CMK (cell line): ENCODE measurements around the gene CTLA4.
"Not testable (repeated sequence)": the region's sequence is repeated elsewhere in the genome, so short reads cannot be mapped to it uniquely, and the experiment has no call there.

Experiments used
- DNase-seq: peaks from one replicate; pipeline ENCODE4 v3.0.0-alpha.2; 2010; ENCODE audit warnings: low read depth

Gene CTLA4

DNA sequence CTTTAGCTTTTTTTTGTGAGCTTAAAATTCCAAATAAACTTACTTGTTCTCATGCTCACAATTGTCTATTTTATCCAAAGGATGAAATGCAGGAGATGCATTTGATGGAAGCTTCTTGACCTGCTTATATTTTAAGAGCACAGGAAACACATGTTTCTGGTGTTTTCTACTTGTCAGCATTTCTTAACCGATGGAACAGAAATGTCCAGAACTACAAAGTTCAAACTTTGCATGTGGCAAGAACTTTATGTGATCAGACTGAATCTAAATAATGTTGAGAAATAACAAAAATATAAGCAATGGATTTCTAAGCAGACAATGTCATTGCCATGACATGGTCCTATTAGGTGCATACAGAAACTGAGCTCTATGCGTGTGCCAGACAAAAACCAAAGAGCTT is 9.9 kb upstream of the CTLA4 start:
- no peak for DNase-seq

GRCh38 chr2:203858176-203858575 is 9.4 kb upstream of the CTLA4 start:
- no peak for DNase-seq

DNA sequence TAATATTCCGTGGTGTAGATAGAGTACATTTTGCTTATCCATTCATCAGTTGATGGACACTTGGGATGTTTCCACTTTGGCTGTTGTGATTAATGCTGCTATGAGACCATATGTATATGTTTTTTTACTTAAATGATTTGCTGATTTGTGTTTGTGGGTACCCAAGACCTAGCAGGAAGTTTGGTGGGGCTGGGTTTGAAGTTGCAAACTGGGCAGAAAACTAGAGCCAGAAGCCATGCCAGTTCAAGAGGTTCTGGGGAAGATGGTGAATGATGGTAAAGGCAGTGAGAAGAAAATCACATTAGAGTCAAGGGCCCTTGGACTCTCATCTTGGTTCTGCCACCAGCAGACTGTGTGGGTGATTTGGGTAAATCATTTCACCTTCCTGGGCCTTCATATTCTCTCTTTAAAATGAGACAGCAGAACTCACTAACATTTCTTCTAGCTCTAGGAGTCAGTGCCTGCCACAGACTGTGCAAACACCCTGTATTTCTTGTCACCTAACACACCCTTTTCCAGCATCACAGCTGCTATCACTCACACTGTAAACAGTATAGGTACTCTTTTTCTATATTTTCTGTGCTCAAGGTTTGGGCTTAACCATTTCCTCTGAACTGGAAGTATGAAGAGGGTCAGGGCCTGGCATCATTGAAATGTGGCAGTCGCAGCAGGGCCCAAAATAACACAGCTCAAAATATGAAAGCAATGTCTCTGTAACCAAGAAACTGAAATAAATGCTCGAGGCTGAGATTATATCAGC is 8.4 kb upstream of the CTLA4 start:
- no peak for DNase-seq

- no peak for DNase-seq
Measured at GRCh38 chr2:203861197-203861596, 6.4 kb upstream of the CTLA4 start.

- no peak for DNase-seq
Measured at GRCh38 chr2:203861607-203862006, 6.0 kb upstream of the CTLA4 start.

DNA sequence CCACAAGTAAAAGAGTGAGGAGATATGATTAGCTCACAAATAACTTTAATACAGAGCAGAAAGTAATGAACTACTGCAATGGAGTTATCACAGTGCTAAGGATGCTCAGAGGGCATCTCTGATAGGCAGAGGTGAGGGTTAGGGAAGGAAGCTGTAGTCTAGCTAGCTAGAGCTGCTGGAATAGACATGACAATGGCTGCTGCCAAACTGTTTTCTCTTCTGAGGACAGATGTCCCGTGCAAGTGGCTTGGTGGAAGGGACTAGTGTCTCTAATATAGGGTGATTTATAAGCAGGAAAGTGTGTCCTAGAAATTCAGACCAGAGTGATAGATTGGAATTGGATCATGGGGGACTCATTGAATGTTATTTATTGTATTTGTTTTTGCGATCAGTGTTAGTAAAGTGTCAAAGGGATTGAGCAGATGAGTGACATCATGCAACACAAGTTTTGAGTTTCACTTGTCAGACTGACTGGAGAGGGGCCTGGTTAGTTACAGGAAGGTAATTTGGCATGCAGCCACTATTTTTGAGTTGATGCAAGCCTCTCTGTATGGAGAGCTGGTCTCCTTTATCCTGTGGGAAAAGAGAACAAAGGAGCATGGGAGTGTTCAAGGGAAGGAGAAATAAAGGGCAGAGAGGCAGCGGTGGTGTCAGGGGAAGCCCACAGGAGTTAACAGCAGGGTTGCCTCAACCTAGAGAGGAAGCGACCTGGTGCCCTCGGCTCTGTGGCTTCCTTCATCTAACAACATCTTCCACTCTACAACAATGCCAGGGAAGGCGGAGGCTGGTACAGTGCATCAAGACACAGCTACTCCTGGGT is 1.9 kb downstream of the CTLA4 start:
- DNase-seq, result no peak

DNA sequence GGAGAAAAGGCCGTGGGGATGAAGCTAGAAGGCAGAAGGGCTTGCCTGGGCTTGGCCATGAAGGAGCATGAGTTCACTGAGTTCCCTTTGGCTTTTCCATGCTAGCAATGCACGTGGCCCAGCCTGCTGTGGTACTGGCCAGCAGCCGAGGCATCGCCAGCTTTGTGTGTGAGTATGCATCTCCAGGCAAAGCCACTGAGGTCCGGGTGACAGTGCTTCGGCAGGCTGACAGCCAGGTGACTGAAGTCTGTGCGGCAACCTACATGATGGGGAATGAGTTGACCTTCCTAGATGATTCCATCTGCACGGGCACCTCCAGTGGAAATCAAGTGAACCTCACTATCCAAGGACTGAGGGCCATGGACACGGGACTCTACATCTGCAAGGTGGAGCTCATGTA is 2.9 kb downstream of the CTLA4 start:
- DNase-seq, result no peak

DNA sequence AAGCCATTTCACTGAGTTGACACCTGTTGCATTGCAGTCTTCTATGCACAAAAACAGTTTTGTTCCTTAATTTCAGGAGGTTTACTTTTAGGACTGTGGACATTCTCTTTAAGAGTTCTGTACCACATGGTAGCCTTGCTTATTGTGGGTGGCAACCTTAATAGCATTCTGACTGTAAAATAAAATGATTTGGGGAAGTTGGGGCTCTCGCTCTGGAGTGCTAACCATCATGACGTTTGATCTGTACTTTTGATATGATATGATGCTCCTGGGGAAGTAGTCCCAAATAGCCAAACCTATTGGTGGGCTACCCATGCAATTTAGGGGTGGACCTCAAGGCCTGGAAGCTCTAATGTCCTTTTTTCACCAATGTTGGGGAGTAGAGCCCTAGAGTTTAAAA is 3.4 kb downstream of the CTLA4 start:
- no peak for DNase-seq

DNA sequence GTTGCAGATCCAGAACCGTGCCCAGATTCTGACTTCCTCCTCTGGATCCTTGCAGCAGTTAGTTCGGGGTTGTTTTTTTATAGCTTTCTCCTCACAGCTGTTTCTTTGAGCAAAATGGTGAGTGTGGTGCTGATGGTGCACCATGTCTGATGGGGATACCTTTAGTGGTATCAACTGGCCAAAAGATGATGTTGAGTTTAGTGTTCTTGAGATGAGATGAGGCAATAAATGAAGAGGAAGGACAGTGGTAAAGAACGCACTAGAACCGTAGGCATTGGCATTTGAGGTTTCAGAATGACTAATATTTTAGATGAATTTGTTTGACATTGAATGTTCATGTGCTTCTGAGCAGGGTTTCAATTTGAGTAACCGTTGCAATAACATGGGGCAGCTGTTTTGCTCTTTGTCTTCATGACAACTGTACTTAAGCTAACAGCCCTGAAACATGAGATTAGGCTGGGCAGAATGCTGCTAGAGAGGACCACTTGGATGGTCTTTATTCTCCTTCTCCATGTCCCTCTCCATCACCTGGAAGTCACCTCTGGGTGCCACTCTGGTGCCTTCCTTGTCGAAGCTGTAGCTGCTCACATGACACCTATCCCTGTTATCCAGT is 3.9 kb downstream of the CTLA4 start:
- DNase-seq, result no peak

DNA sequence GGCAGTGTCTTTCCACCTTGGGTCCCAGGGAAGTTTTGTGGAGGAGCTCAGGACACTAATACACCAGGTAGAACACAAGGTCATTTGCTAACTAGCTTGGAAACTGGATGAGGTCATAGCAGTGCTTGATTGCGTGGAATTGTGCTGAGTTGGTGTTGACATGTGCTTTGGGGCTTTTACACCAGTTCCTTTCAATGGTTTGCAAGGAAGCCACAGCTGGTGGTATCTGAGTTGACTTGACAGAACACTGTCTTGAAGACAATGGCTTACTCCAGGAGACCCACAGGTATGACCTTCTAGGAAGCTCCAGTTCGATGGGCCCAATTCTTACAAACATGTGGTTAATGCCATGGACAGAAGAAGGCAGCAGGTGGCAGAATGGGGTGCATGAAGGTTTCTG is 5.9 kb downstream of the CTLA4 start:
- no peak for DNase-seq

DNA sequence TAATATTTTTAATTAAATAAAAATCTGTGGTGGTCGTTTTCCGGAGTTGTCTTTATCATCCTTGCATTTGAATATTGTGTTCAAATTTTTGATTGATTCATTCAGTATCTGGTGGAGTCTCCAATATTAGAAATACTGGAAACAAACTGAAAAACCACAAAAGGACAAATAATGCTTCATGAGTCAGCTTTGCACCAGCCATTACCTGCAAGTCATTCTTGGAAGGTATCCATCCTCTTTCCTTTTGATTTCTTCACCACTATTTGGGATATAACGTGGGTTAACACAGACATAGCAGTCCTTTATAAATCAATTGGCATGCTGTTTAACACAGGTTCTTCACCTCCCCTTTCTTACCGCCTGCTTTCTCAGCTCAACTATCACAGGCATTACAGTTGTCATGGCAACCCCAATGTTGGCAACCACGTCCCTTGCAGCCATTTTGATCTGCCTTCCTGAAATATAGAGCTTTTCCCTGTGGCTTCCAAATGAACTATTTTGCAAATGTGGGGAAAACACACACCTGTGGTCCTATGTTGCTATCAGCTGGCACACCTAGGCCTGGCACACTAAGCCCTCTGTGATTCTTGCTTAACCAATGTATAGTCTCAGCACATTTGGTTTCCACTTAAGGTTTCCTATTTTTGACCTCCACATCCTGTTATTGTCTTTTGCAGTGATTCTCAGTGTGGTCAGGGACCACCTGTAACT is 6.5 kb downstream of the CTLA4 start:
- no peak for DNase-seq

- DNase-seq, result no peak
Measured at GRCh38 chr2:203875471-203875870, 7.9 kb downstream of the CTLA4 start.

DNA sequence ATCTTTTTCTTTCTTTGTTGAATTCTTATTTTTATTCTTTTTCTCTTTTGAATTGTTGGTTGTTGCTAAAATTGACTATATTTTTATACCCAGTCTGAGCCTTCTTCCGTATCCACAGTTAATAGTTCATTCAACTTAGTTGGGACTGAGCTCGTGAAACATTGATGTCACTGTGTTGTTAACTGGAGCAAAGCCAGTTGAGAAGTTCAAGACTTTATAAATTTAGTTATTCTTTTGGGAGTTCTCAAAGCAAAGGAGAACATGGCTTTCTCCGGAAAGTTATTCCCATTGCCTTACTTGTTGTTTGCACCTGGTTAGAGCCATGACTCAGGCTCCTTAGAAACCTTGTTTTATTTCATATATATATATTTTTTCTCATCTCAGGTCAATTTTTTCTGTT is 8.8 kb downstream of the CTLA4 start:
- DNase-seq, result no peak

GRCh38 chr2:203878063-203878462 is 10.5 kb downstream of the CTLA4 start:
- no peak for DNase-seq

DNA sequence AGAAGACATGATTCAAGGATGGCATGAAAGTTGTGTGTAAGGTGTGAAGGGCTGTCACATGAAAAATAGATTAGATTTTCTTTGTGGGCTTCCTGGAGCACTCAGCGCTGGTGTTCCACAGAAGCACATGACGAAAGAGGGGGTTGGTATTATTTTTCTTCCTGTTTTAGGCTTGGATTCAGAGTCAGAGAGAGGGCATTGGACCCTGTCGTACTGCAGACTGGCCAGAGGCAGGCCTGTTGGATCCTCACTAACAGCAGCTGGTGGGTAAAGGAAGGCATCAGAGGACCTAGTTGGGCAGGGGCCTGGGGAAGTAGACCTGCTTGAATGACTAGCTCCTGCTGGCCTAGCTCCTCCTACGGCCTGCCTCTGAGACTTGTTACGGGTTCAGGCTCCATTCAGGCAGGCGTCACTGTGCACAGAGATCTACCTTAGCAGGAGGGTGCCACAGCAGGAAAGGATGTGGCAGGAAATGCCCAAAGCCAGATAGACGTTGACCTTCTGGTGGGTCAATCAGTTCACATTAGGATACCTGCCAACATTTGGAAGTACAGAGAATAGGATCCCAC is 13.1 kb downstream of the CTLA4 start:
- no peak for DNase-seq

GRCh38 chr2:203881185-203881584 is 13.6 kb downstream of the CTLA4 start:
- DNase-seq, result not testable (repeated sequence)

DNA sequence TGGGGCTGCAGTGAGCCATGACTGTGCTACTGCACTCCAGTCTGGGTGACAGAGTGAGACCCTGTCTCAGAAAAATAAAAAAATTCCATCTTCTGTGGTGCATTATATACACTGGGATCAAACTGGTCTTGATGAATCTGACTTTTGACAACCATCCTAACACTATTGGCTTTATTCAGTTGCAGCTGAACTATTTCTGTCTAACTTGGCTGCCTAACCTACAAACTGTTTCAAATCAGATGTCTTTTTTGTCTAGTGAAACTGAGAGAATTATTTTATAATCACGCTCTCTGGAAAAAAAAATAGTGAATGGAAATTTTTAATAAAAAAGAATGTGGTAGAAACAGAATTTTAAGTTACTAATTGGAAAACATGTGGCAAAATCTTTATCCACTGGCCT is 15.0 kb downstream of the CTLA4 start:
- no peak for DNase-seq

- no peak for DNase-seq
Measured at GRCh38 chr2:203886661-203887151, 19.1 kb downstream of the CTLA4 start.

- DNase-seq, result no peak
Measured at GRCh38 chr2:203887677-203888076, 20.1 kb downstream of the CTLA4 start.

GRCh38 chr2:203889542-203889941 is 22.0 kb downstream of the CTLA4 start:
- no peak for DNase-seq

- no peak for DNase-seq
Measured at GRCh38 chr2:203889944-203890343, 22.4 kb downstream of the CTLA4 start.

- no peak for DNase-seq
Measured at GRCh38 chr2:203890733-203891132, 23.2 kb downstream of the CTLA4 start.
